ENCODE measurements around the gene ZFR.
A peak's percentile ranks its signal among the peaks of the same experiment; 100 is the strongest.
"Not testable (repeated sequence)": the region's sequence is repeated elsewhere in the genome, so short reads cannot be mapped to it uniquely, and the experiment has no call there.

ZFR gene

GRCh38 chr5:32329395-32329834 lies 115.1 kb downstream of the ZFR start:
- H3K4me3 ChIP-seq (ENCODE audit: low read length) = no peak overlapping the region

GRCh38 chr5:32326216-32326772 lies 118.2 kb downstream of the ZFR start:
- Histone ChIP-seq H3K9me3 (ENCODE audit: control insufficient read depth, insufficient read depth, low read length) (no peaks in the 10 kb centered on the region), H3K36me3 (ENCODE audit: control insufficient read depth, insufficient read depth, low read length) (no peaks in the 10 kb centered on the region), H3K4me3 (ENCODE audit: low read length) (no peak overlapping the region), H3K27ac (ENCODE audit: low read length) (no peak overlapping the region), H3K27me3 (ENCODE audit: control insufficient read depth, insufficient read depth, low read length) (no peaks in the 10 kb centered on the region), H3K4me1 (ENCODE audit: control insufficient read depth, insufficient read depth, low read length) (no peaks in the 10 kb centered on the region)
- no CpG with 5 or more reads among the region's 3 CpGs for WGBS (ENCODE audit: insufficient coverage, insufficient read length)
- DNase-seq (ENCODE audit: low read depth, low spot score) = no peak

More at GRCh38 chr5:32329395-32329834, 115.1 kb downstream of the ZFR start:
- no CpG with 5 or more reads among the region's 10 CpGs for WGBS (ENCODE audit: insufficient coverage, insufficient read length)
- H3K27me3 ChIP-seq (ENCODE audit: control insufficient read depth, insufficient read depth, low read length) = no peaks in the 10 kb centered on the region
- no peak overlapping the region for H3K27ac ChIP-seq (ENCODE audit: low read length)
- no peaks in the 10 kb centered on the region for H3K36me3 ChIP-seq (ENCODE audit: control insufficient read depth, insufficient read depth, low read length)
- DNase-seq (ENCODE audit: low read depth, low spot score) = peak; percentile 58
- H3K9me3 ChIP-seq (ENCODE audit: control insufficient read depth, insufficient read depth, low read length) = no peaks in the 10 kb centered on the region
- no peaks in the 10 kb centered on the region for H3K4me1 ChIP-seq (ENCODE audit: control insufficient read depth, insufficient read depth, low read length)

DNA sequence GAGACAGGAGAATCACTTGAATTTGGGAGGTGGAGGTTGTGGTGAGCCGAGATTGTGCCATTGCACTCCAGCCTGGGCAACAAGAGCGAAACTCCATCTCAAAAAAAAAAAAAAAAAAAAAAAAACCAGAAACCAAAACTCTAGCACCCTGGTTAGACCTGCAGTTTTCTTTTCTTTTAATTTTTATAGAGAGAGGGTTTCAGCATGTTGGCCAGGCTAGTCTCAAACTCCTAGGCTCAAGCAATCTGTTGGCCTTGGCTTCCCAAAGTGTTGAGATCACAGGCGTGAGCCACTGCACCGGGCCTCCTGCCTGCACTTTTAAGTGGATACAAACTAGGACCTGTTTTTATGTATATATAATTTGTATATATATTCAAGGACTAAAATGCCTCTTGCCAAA lies 118.9 kb downstream of the ZFR start:
- H3K27ac ChIP-seq (ENCODE audit: low read length) = no peak overlapping the region
- no peaks in the 10 kb centered on the region for H3K27me3 ChIP-seq (ENCODE audit: control insufficient read depth, insufficient read depth, low read length)
- H3K4me3 ChIP-seq (ENCODE audit: low read length) = no peak overlapping the region
- no CpG with 5 or more reads among the region's 4 CpGs for WGBS (ENCODE audit: insufficient coverage, insufficient read length)
- no peaks in the 10 kb centered on the region for H3K4me1 ChIP-seq (ENCODE audit: control insufficient read depth, insufficient read depth, low read length)
- no peak for DNase-seq (ENCODE audit: low read depth, low spot score)
- H3K9me3 ChIP-seq (ENCODE audit: control insufficient read depth, insufficient read depth, low read length) = no peaks in the 10 kb centered on the region
- H3K36me3 ChIP-seq (ENCODE audit: control insufficient read depth, insufficient read depth, low read length) = no peaks in the 10 kb centered on the region

GRCh38 chr5:32325062-32325461 lies 119.5 kb downstream of the ZFR start:
- H3K27me3 ChIP-seq (ENCODE audit: control insufficient read depth, insufficient read depth, low read length) = no peaks in the 10 kb centered on the region
- no peak overlapping the region for H3K27ac ChIP-seq (ENCODE audit: low read length)
- H3K4me3 ChIP-seq (ENCODE audit: low read length) = no peak overlapping the region
- DNase-seq (ENCODE audit: low read depth, low spot score) = no peak
- WGBS (ENCODE audit: insufficient coverage, insufficient read length) = no CpG with 5 or more reads among the region's 3 CpGs
- no peaks in the 10 kb centered on the region for H3K36me3 ChIP-seq (ENCODE audit: control insufficient read depth, insufficient read depth, low read length)
- H3K4me1 ChIP-seq (ENCODE audit: control insufficient read depth, insufficient read depth, low read length) = no peaks in the 10 kb centered on the region
- no peaks in the 10 kb centered on the region for H3K9me3 ChIP-seq (ENCODE audit: control insufficient read depth, insufficient read depth, low read length)

DNA sequence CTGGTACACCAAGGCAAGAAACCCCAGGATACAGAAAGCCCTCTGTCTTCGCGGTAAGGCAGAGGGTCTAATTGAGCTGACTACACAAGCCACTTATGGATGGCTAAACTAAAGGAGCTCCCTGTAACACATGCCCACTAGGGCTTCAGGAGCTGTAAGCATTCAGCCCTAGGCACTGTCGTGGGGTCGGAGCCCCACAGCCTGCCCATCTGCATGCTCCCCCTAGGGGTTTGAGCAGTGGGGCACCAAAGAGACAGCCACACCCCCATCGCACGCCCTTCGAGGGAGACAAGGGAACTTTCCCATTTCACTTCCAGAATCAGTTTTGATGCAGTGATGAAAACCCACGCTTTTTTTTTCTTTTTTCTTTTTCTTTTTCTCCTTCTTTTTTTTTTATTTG lies 120.8 kb downstream of the ZFR start:
- H3K9me3 ChIP-seq (ENCODE audit: control insufficient read depth, insufficient read depth, low read length) = no peaks in the 10 kb centered on the region
- no CpG with 5 or more reads among the region's 8 CpGs for WGBS (ENCODE audit: insufficient coverage, insufficient read length)
- no peaks in the 10 kb centered on the region for H3K27me3 ChIP-seq (ENCODE audit: control insufficient read depth, insufficient read depth, low read length)
- H3K4me3 ChIP-seq (ENCODE audit: low read length) = no peak overlapping the region
- no peak overlapping the region for H3K27ac ChIP-seq (ENCODE audit: low read length)
- H3K4me1 ChIP-seq (ENCODE audit: control insufficient read depth, insufficient read depth, low read length) = no peaks in the 10 kb centered on the region
- DNase-seq (ENCODE audit: low read depth, low spot score) = no peak
- H3K36me3 ChIP-seq (ENCODE audit: control insufficient read depth, insufficient read depth, low read length) = no peaks in the 10 kb centered on the region

DNA sequence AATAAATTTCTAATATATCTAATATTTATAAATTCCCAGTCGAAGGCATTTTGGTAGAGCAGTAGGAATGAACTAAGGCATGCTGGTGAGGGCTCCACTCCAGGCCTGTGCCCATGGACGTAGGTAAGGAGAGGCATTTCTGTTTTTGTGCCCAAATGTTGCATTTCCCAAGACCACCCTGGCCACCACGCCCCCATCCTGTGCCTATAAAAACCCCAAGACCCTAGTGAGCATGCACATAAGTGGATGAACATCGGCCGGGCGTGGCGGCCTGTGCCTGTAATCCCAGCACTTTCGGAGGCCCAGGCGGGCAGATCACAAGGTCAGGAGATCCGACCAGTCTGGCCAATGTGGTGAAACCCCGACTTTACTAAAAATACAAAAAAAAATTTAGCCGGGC lies 121.7 kb downstream of the ZFR start:
- DNase-seq (ENCODE audit: low read depth, low spot score) = no peak
- Histone ChIP-seq H3K27ac (ENCODE audit: low read length) (no peak overlapping the region), H3K9me3 (ENCODE audit: control insufficient read depth, insufficient read depth, low read length) (no peaks in the 10 kb centered on the region), H3K4me3 (ENCODE audit: low read length) (no peak overlapping the region), H3K27me3 (ENCODE audit: control insufficient read depth, insufficient read depth, low read length) (no peaks in the 10 kb centered on the region), H3K36me3 (ENCODE audit: control insufficient read depth, insufficient read depth, low read length) (no peaks in the 10 kb centered on the region), H3K4me1 (ENCODE audit: control insufficient read depth, insufficient read depth, low read length) (no peaks in the 10 kb centered on the region)
- no CpG with 5 or more reads among the region's 12 CpGs for WGBS (ENCODE audit: insufficient coverage, insufficient read length)

DNA sequence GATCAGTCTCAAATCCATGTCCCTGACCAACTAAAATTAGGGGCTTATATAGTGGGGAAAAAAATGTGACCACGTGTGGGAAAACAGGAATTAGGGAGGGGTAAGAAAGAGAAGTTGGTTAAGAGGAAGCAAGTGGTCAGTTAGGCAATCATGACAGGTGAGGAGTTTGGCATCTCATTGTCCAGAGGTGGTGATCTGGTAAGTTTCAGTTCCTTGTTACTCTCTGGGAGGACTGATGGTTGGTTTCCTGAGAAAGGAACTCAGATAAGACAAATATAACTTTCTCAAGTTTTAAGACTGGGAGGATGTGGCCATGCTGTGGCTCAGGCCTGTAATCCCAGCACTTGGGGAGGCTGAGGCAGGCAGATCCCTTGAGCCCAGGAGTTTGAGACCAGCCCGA lies 122.8 kb downstream of the ZFR start:
- H3K36me3 ChIP-seq (ENCODE audit: control insufficient read depth, insufficient read depth, low read length) = not testable (repeated sequence)

GRCh38 chr5:32320576-32320975 lies 124.0 kb downstream of the ZFR start:
- Histone ChIP-seq H3K4me3 (ENCODE audit: low read length) (no peak overlapping the region), H3K4me1 (ENCODE audit: control insufficient read depth, insufficient read depth, low read length) (no peaks in the 10 kb centered on the region), H3K9me3 (ENCODE audit: control insufficient read depth, insufficient read depth, low read length) (no peaks in the 10 kb centered on the region), H3K36me3 (ENCODE audit: control insufficient read depth, insufficient read depth, low read length) (no peaks in the 10 kb centered on the region), H3K27me3 (ENCODE audit: control insufficient read depth, insufficient read depth, low read length) (no peaks in the 10 kb centered on the region), H3K27ac (ENCODE audit: low read length) (no peak overlapping the region)
- no CpG with 5 or more reads among the region's 10 CpGs for WGBS (ENCODE audit: insufficient coverage, insufficient read length)
- no peak for DNase-seq (ENCODE audit: low read depth, low spot score)

More for the DNA sequence above, 122.8 kb downstream of the ZFR start:
- H3K27ac ChIP-seq (ENCODE audit: low read length); H3K9me3 ChIP-seq (ENCODE audit: control insufficient read depth, insufficient read depth, low read length); DNase-seq (ENCODE audit: low read depth, low spot score); H3K27me3 ChIP-seq (ENCODE audit: control insufficient read depth, insufficient read depth, low read length); H3K4me3 ChIP-seq (ENCODE audit: low read length); H3K4me1 ChIP-seq (ENCODE audit: control insufficient read depth, insufficient read depth, low read length): not testable (repeated sequence)
- whole genome bisulfite sequencing (ENCODE audit: insufficient coverage, insufficient read length) = no CpG with 5 or more reads among the region's 2 CpGs

GRCh38 chr5:32319926-32320543 lies 124.5 kb downstream of the ZFR start:
- DNase-seq (ENCODE audit: low read depth, low spot score) = no peak
- Histone ChIP-seq H3K27me3 (ENCODE audit: control insufficient read depth, insufficient read depth, low read length) (no peaks in the 10 kb centered on the region), H3K4me3 (ENCODE audit: low read length) (no peak overlapping the region), H3K36me3 (ENCODE audit: control insufficient read depth, insufficient read depth, low read length) (no peaks in the 10 kb centered on the region), H3K27ac (ENCODE audit: low read length) (no peak overlapping the region), H3K9me3 (ENCODE audit: control insufficient read depth, insufficient read depth, low read length) (no peaks in the 10 kb centered on the region), H3K4me1 (ENCODE audit: control insufficient read depth, insufficient read depth, low read length) (no peaks in the 10 kb centered on the region)
- no CpG with 5 or more reads among the region's 7 CpGs for WGBS (ENCODE audit: insufficient coverage, insufficient read length)

GRCh38 chr5:32319392-32319791 lies 125.1 kb downstream of the ZFR start:
- no peak for DNase-seq (ENCODE audit: low read depth, low spot score)
- Histone ChIP-seq H3K9me3 (ENCODE audit: control insufficient read depth, insufficient read depth, low read length) (no peaks in the 10 kb centered on the region), H3K4me3 (ENCODE audit: low read length) (no peak overlapping the region), H3K4me1 (ENCODE audit: control insufficient read depth, insufficient read depth, low read length) (no peaks in the 10 kb centered on the region), H3K36me3 (ENCODE audit: control insufficient read depth, insufficient read depth, low read length) (no peaks in the 10 kb centered on the region), H3K27ac (ENCODE audit: low read length) (no peak overlapping the region), H3K27me3 (ENCODE audit: control insufficient read depth, insufficient read depth, low read length) (no peaks in the 10 kb centered on the region)
- no CpG with 5 or more reads among the region's 7 CpGs for WGBS (ENCODE audit: insufficient coverage, insufficient read length)

DNA sequence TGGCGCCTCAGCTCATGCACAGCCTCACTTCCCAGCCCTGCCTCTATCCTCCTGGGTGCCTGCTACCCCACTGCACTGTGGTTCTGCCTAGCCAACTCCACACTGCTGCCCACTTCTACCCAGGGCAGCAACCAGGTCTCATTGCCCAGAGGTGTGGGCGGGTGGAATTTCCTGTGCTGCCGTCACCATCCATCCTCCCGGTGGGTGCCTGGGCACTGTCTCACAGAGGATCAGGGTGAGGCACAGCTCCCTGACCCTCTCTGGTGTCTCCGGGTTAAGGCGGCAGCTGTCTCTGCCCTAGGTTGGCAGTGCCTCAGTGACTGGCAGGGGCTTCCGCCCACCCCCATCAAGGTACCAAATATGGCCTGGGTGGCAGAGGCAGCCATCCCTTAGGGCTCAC lies 127.5 kb downstream of the ZFR start:
- Histone ChIP-seq H3K27ac (ENCODE audit: low read length) (no peak overlapping the region), H3K9me3 (ENCODE audit: control insufficient read depth, insufficient read depth, low read length) (no peaks in the 10 kb centered on the region), H3K4me1 (ENCODE audit: control insufficient read depth, insufficient read depth, low read length) (no peaks in the 10 kb centered on the region), H3K36me3 (ENCODE audit: control insufficient read depth, insufficient read depth, low read length) (no peaks in the 10 kb centered on the region), H3K27me3 (ENCODE audit: control insufficient read depth, insufficient read depth, low read length) (no peaks in the 10 kb centered on the region), H3K4me3 (ENCODE audit: low read length) (no peak overlapping the region)
- DNase-seq (ENCODE audit: low read depth, low spot score) = no peak
- WGBS (ENCODE audit: insufficient coverage, insufficient read length) = no CpG with 5 or more reads among the region's 7 CpGs
